GM23338 (cell line): Measurements from ENCODE around the gene AFP. TPM values are rescaled to one million over a fixed set of nuclear protein-coding genes. Genes with fewer than 3 reads are reported as not detected.

Experiments used
- ATAC-seq: fragments of 200-7000 bp; cut with Tn5 transposase; 3 replicates; pipeline ENCODE4 v1.9.1; 2020
- DNase-seq: peaks from one replicate; pipeline ENCODE4 v3.0.0-alpha.2; 2015; ENCODE audit warnings: low spot score
- H2AFZ ChIP-seq: fragments of 200-600 bp; sonication (generic); 2 replicates; pipeline ENCODE4 v1.8.0; 2016; ENCODE audit warnings: antibody characterized with exemption, mild to moderate bottlenecking, moderate library complexity
- H3F3A ChIP-seq: fragments of 200-600 bp; sonication (generic); replicated peaks from 2 replicates; pipeline ENCODE4 v1.8.0; 2017; ENCODE audit warnings: antibody characterized with exemption, mixed run types, low read depth
- H3K27ac ChIP-seq: fragments of 200-600 bp; sonication (generic); 2 replicates; pipeline ENCODE4 v1.6.1; 2016; ENCODE audit warnings: low read depth
- H3K27me3 ChIP-seq: fragments of 200-600 bp; sonication (generic); 2 replicates; pipeline ENCODE4 v1.8.0; 2016; ENCODE audit warnings: mild to moderate bottlenecking, mixed run types, moderate library complexity; ENCODE audit not compliant: insufficient read depth
- H3K36me3 ChIP-seq: fragments of 200-600 bp; sonication (generic); 2 replicates; pipeline ENCODE4 v1.8.0; 2016; ENCODE audit warnings: mild to moderate bottlenecking; ENCODE audit not compliant: insufficient read depth
- H3K4me1 ChIP-seq: fragments of 200-600 bp; sonication (generic); 2 replicates; pipeline ENCODE4 v1.8.0; 2016; ENCODE audit warnings: mild to moderate bottlenecking, moderate library complexity; ENCODE audit not compliant: insufficient read depth
- H3K4me2 ChIP-seq: fragments of 200-600 bp; sonication (generic); 2 replicates; pipeline ENCODE4 v1.7.1; 2017; ENCODE audit warnings: mixed run types
- H3K4me3 ChIP-seq: fragments of 200-600 bp; sonication (generic); 2 replicates; pipeline ENCODE4 v1.6.1; 2016; ENCODE audit warnings: mixed run types
- H3K79me2 ChIP-seq: fragments of 200-600 bp; sonication (generic); replicated peaks from 2 replicates; pipeline ENCODE4 v1.8.0; 2017; ENCODE audit warnings: mild to moderate bottlenecking; ENCODE audit not compliant: insufficient read depth
- H3K9me2 ChIP-seq: fragments of 200-600 bp; sonication (generic); 2 replicates; pipeline ENCODE4 v1.8.0; 2017; ENCODE audit not compliant: insufficient read depth
- H4K20me1 ChIP-seq: fragments of 200-600 bp; sonication (generic); replicated peaks from 2 replicates; pipeline ENCODE4 v1.8.0; 2017; ENCODE audit warnings: mild to moderate bottlenecking; ENCODE audit not compliant: insufficient read depth
- H3K27ac Mint-ChIP-seq: 2 replicates; pipeline ENCODE4 v1.8.0; 2020; ENCODE audit warnings: inconsistent platforms, mild to moderate bottlenecking, moderate library complexity, mixed read lengths
- H3K27me3 Mint-ChIP-seq: 3 replicates; pipeline ENCODE4 v1.8.0; 2022; ENCODE audit warnings: low read depth, mild to moderate bottlenecking, moderate library complexity, mixed read lengths, inconsistent platforms; ENCODE audit not compliant: insufficient read depth, poor library complexity
- H3K36me3 Mint-ChIP-seq: 3 replicates; pipeline ENCODE4 v1.8.0; 2021; ENCODE audit warnings: low read depth, mild to moderate bottlenecking, inconsistent platforms, moderate library complexity, mixed read lengths
- H3K4me1 Mint-ChIP-seq: 3 replicates; pipeline ENCODE4 v1.8.0; 2020; ENCODE audit warnings: mild to moderate bottlenecking, inconsistent platforms, mixed read lengths
- H3K4me3 Mint-ChIP-seq: 3 replicates; pipeline ENCODE4 v1.8.0; 2021; ENCODE audit warnings: moderate library complexity, mild to moderate bottlenecking, inconsistent platforms, mixed read lengths
- H3K9me3 Mint-ChIP-seq: 3 replicates; pipeline ENCODE4 v1.8.0; 2020; ENCODE audit warnings: moderate library complexity, mild to moderate bottlenecking, inconsistent platforms, mixed read lengths
- CREB1 ChIP-seq: fragments of 250-450 bp; sonication (Bioruptor Pico); IDR thresholded peaks from 2 replicates; pipeline ENCODE4 v1.5.0; 2020; ENCODE audit warnings: low read depth, mild to moderate bottlenecking, moderate library complexity
- ETS1 ChIP-seq: IDR thresholded peaks from 2 replicates; pipeline ENCODE4 v1.6.1; 2016; ENCODE audit warnings: antibody characterized with exemption
- EZH2 ChIP-seq: fragments of 200-600 bp; sonication (generic); IDR thresholded peaks from one replicate; pipeline ENCODE4 v1.8.0; 2017; ENCODE audit warnings: antibody characterized with exemption, mild to moderate bottlenecking, low read depth; ENCODE audit not compliant: unreplicated experiment
- EZH2phosphoT487 ChIP-seq: fragments of 200-600 bp; sonication (generic); IDR thresholded peaks from one replicate; pipeline ENCODE4 v1.8.1; 2018; ENCODE audit warnings: antibody characterized with exemption; ENCODE audit not compliant: unreplicated experiment
- JUNB ChIP-seq: IDR thresholded peaks from one replicate; pipeline ENCODE4 v1.6.1; 2016; ENCODE audit warnings: antibody characterized with exemption; ENCODE audit not compliant: unreplicated experiment
- NANOG ChIP-seq: IDR thresholded peaks from 2 replicates; pipeline ENCODE4 v1.6.1; 2016; ENCODE audit warnings: antibody characterized with exemption, borderline replicate concordance
- POLR2AphosphoS5 ChIP-seq: IDR thresholded peaks from 2 replicates; pipeline ENCODE4 v1.6.1; 2016; ENCODE audit warnings: antibody characterized with exemption, low read depth
- REST ChIP-seq: IDR thresholded peaks from one replicate; pipeline ENCODE4 v1.6.1; 2018; ENCODE audit warnings: antibody characterized with exemption; ENCODE audit not compliant: unreplicated experiment
- STAT1 ChIP-seq: IDR thresholded peaks from one replicate; pipeline ENCODE4 v1.6.1; 2016; ENCODE audit warnings: antibody characterized with exemption; ENCODE audit not compliant: unreplicated experiment
- ZNF114 ChIP-seq: fragments of 250-450 bp; sonication (Bioruptor Pico); IDR thresholded peaks from 2 replicates; pipeline ENCODE4 v1.5.0; 2020; ENCODE audit warnings: mild to moderate bottlenecking, moderate library complexity
- ZNF331 ChIP-seq: fragments of 250-450 bp; sonication (Bioruptor Pico); IDR thresholded peaks from 2 replicates; pipeline ENCODE4 v1.5.0; 2020; ENCODE audit warnings: low read depth, mild to moderate bottlenecking, moderate library complexity
- polyA plus RNA-seq: library from polyadenylated mRNA; unstranded; fragments of >200 nt; fragmentation: Nextera tagmentation; extraction: Ambion mirVana; gene quantifications from 2 replicates; pipeline ENCODE4 v1.2.1, GENCODE V29; 2016
- total RNA-seq: library from RNA; depleted of rRNA; stranded (reverse); fragments of >200 nt; shearing (Covaris generic); gene quantifications from 2 replicates; pipeline ENCODE4 v1.2.3, GENCODE V29; 2014
- TF ChIP-seq, protein P1 (sequence below), 2 experiments: fragments of 200-600 bp in 1 of 2; sonication (generic) in 1 of 2; conservative IDR thresholded peaks; 2 replicates each; pipeline versions ENCODE4 v1.5.1 to v1.6.1; 2016 to 2017; ENCODE audit warnings: antibody characterized with exemption in 2 of 2, low read depth in 2 of 2, mild to moderate bottlenecking in 2 of 2, moderate library complexity in 1 of 2

The AFP gene
- total and polyA plus RNA-seq, 2 experiments from 2014 or later = 4.0 to 17.3 TPM

- Mint-ChIP-seq H3K4me1 (peaks cover 7% of the 10 kb centered on the region; the same call in 2 of the 3 replicates), H3K4me3 (no peak overlapping the region), H3K36me3 (no peaks in the 10 kb centered on the region), H3K27ac (no peak overlapping the region), H3K27me3 (no peaks in the 10 kb centered on the region), H3K9me3 (no peaks in the 10 kb centered on the region)
- H3F3A ChIP-seq = no peaks in the 10 kb centered on the region
- no peaks in the 10 kb centered on the region for H4K20me1 ChIP-seq
- no peaks in the 10 kb centered on the region for H3K27me3 ChIP-seq
- TF ChIP-seq NANOG = no peak
- TF ChIP-seq ZNF114 (CRISPR knock-in tag) = no peak
- no peak for TF ChIP-seq ZNF331 (CRISPR knock-in tag)
- TF ChIP-seq EZH2phosphoT487 = no peak
- no peak for TF ChIP-seq STAT1
- TF ChIP-seq POLR2AphosphoS5 = no peak
- TF ChIP-seq CREB1 = no peak
- TF ChIP-seq, protein P1, sequence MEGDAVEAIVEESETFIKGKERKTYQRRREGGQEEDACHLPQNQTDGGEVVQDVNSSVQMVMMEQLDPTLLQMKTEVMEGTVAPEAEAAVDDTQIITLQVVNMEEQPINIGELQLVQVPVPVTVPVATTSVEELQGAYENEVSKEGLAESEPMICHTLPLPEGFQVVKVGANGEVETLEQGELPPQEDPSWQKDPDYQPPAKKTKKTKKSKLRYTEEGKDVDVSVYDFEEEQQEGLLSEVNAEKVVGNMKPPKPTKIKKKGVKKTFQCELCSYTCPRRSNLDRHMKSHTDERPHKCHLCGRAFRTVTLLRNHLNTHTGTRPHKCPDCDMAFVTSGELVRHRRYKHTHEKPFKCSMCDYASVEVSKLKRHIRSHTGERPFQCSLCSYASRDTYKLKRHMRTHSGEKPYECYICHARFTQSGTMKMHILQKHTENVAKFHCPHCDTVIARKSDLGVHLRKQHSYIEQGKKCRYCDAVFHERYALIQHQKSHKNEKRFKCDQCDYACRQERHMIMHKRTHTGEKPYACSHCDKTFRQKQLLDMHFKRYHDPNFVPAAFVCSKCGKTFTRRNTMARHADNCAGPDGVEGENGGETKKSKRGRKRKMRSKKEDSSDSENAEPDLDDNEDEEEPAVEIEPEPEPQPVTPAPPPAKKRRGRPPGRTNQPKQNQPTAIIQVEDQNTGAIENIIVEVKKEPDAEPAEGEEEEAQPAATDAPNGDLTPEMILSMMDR (conservative IDR thresholded peaks at IDR 0.05; ENCODE audit: low read depth in 2 of 2) = no peak
- no peak for TF ChIP-seq EZH2
- TF ChIP-seq JUNB = no peak
- TF ChIP-seq REST = no peak
- no peak for TF ChIP-seq ETS1
- no peaks in the 10 kb centered on the region for H3K9me2 ChIP-seq
- no peak overlapping the region for H3K4me3 ChIP-seq
- H3K79me2 ChIP-seq = no peaks in the 10 kb centered on the region
- H3K4me2 ChIP-seq = no peak overlapping the region
- no peaks in the 10 kb centered on the region for H3K36me3 ChIP-seq
- H3K27ac ChIP-seq = no peak overlapping the region
- H2AFZ ChIP-seq = no peak overlapping the region; the same call in 1 of the 2 replicates
- ATAC-seq (no peak), DNase-seq (no peak)
- no peaks in the 10 kb centered on the region for H3K4me1 ChIP-seq
Measured at GRCh38 chr4:73442275-73442674, 6.3 kb downstream of the AFP start.
